NCI-H1092 (cell line): ENCODE data around the gene PARN.
"Not testable (repeated sequence)": the region's sequence is repeated elsewhere in the genome, so short reads cannot be mapped to it uniquely, and the experiment has no call there.

ENCODE experiments used
- DNase-seq: peaks from one replicate; lab custom pipeline; 2025; lab: John Stamatoyannopoulos, UW

The PARN gene

GRCh38 chr16:14472357-14472756, 157.7 kb downstream of the PARN start:
- no peak for DNase-seq

- no peak for DNase-seq
Measured at GRCh38 chr16:14470788-14471187, 159.3 kb downstream of the PARN start.

- DNase-seq = no peak
Measured at GRCh38 chr16:14465799-14466198, 164.3 kb downstream of the PARN start.

GRCh38 chr16:14464796-14465195, 165.3 kb downstream of the PARN start:
- no peak for DNase-seq

GRCh38 chr16:14464192-14464591, 165.9 kb downstream of the PARN start:
- DNase-seq = no peak

- DNase-seq = no peak
Measured at GRCh38 chr16:14462811-14463210, 167.2 kb downstream of the PARN start.

- DNase-seq = no peak
Measured at GRCh38 chr16:14460726-14461125, 169.3 kb downstream of the PARN start.

GRCh38 chr16:14458576-14458975, 171.5 kb downstream of the PARN start:
- no peak for DNase-seq

GRCh38 chr16:14456793-14457481, 173.1 kb downstream of the PARN start:
- DNase-seq = no peak

- DNase-seq = no peak
Measured at GRCh38 chr16:14455573-14455972, 174.5 kb downstream of the PARN start.

GRCh38 chr16:14454391-14454790, 175.7 kb downstream of the PARN start:
- no peak for DNase-seq

GRCh38 chr16:14452066-14452465, 178.0 kb downstream of the PARN start:
- DNase-seq = no peak

- DNase-seq = no peak
Measured at GRCh38 chr16:14450846-14451245, 179.2 kb downstream of the PARN start.

GRCh38 chr16:14449790-14450480, 180.1 kb downstream of the PARN start:
- no peak for DNase-seq

- DNase-seq = no peak
Measured at GRCh38 chr16:14449334-14449733, 180.7 kb downstream of the PARN start.

GRCh38 chr16:14448879-14449278, 181.2 kb downstream of the PARN start:
- DNase-seq = no peak

GRCh38 chr16:14447783-14448182, 182.3 kb downstream of the PARN start:
- no peak for DNase-seq

- no peak for DNase-seq
Measured at GRCh38 chr16:14446796-14447195, 183.3 kb downstream of the PARN start.

GRCh38 chr16:14445937-14446715, 183.9 kb downstream of the PARN start:
- no peak for DNase-seq

GRCh38 chr16:14444979-14445810, 184.9 kb downstream of the PARN start:
- DNase-seq = no peak

- DNase-seq = not testable (repeated sequence)
Measured at GRCh38 chr16:14441533-14441932, 188.5 kb downstream of the PARN start.

GRCh38 chr16:14438256-14438655, 191.8 kb downstream of the PARN start:
- DNase-seq = no peak
